Effector memory CD4-positive, alpha-beta T cell (primary cell): ENCODE measurements around the gene SLC3A2.
"Not testable (repeated sequence)": the region's sequence is repeated elsewhere in the genome, so short reads cannot be mapped to it uniquely, and the experiment has no call there.

Experiments used
- DNase-seq, 3 donors: peaks; one replicate each; pipeline ENCODE4 v3.0.0-alpha.2; 2020
- H3K27ac ChIP-seq: 2 replicates; pipeline ENCODE4 v1.7.0; 2013; ENCODE audit warnings: mild to moderate bottlenecking, low read length, moderate library complexity; ENCODE audit not compliant: insufficient read depth, poor library complexity, severe bottlenecking
- H3K27me3 ChIP-seq: replicated peaks from 2 replicates; pipeline ENCODE4 v1.7.0; 2013; ENCODE audit warnings: mild to moderate bottlenecking, low read length; ENCODE audit not compliant: insufficient read depth, control insufficient read depth, poor library complexity, severe bottlenecking
- H3K36me3 ChIP-seq: 2 replicates; pipeline ENCODE4 v1.7.0; 2013; ENCODE audit warnings: mild to moderate bottlenecking, low read length, moderate library complexity; ENCODE audit not compliant: control insufficient read depth, insufficient read depth
- H3K4me1 ChIP-seq: 2 replicates; pipeline ENCODE4 v1.7.0; 2013; ENCODE audit warnings: low read length, mild to moderate bottlenecking; ENCODE audit not compliant: control insufficient read depth, insufficient read depth, poor library complexity, severe bottlenecking
- H3K4me3 ChIP-seq: 2 replicates; pipeline ENCODE4 v1.7.0; 2013; ENCODE audit warnings: low read length, low read depth, mild to moderate bottlenecking; ENCODE audit not compliant: insufficient read depth, poor library complexity, severe bottlenecking
- H3K9me3 ChIP-seq: 2 replicates; pipeline ENCODE4 v1.7.0; 2013; ENCODE audit warnings: mild to moderate bottlenecking, low read length, moderate library complexity; ENCODE audit not compliant: control insufficient read depth

Gene SLC3A2

DNA sequence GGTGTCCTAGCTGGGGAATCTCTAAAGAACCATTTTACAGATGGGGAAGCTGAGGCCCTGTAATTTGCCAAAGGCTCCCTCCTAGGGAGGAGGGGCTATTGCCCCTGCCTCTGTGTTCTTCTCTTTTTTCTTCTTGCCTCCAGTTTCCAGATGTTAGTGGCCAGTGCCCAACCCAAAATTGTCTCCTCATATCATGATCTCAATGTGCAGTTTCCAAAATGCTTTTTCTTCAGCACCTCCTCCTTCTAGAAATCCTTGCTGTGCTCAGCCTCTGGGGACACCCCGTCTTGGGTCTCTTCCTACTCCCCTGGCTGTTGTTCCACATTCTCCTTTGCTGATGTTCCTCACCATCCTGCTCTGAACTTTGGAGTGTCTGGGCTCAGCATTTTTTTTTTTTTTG, 50.0 kb downstream of the SLC3A2 start:
- no peak for DNase-seq
- no peaks in the 10 kb centered on the region for H3K36me3 ChIP-seq
- H3K9me3 ChIP-seq = no peaks in the 10 kb centered on the region
- peaks cover 33% of the 10 kb centered on the region for H3K27me3 ChIP-seq
- no peak overlapping the region for H3K4me3 ChIP-seq
- peaks cover 12% of the 10 kb centered on the region for H3K4me1 ChIP-seq
- H3K27ac ChIP-seq = no peak overlapping the region

DNA sequence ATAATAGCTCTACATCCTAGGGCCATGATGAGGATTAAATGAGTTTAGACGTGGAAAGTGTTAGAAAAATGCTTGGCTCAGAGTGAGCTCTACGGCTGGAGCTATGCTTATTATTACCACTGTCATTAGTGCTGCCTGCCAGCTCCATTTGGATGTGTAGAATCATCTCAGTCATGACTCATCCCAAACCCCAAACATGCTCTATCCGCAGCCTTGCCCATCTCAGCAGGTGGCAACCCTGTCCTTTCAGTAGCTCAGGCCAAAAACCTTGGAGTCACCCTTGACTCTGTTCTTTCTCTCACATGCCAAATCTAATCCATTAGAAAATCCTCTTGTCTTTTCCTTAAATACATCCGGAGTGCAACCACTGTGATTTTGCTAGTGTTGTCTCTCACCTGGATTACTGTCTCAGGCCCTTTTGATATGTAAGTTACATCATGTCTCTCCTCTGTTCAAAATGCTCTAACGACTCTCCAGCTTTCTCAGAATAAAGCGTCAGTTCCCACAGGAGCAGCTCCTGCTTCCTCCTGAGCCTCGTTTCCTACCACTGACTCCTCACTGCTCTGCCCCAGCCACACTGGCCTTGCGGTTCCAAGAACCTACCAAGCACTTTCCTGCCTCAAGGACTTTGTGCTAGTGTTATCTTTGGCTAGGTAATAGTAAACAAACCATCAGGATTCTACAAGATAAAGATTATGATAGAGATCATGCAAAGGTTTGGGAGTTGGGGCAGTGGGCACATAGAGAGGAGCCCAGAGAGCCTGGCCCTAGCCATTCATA, 51.0 kb downstream of the SLC3A2 start:
- Histone ChIP-seq H3K4me3 (no peak overlapping the region), H3K27me3 (peaks cover 22% of the 10 kb centered on the region), H3K27ac (no peak overlapping the region), H3K36me3 (no peaks in the 10 kb centered on the region), H3K4me1 (peaks cover 2% of the 10 kb centered on the region), H3K9me3 (no peaks in the 10 kb centered on the region)
- DNase-seq = no peak

DNA sequence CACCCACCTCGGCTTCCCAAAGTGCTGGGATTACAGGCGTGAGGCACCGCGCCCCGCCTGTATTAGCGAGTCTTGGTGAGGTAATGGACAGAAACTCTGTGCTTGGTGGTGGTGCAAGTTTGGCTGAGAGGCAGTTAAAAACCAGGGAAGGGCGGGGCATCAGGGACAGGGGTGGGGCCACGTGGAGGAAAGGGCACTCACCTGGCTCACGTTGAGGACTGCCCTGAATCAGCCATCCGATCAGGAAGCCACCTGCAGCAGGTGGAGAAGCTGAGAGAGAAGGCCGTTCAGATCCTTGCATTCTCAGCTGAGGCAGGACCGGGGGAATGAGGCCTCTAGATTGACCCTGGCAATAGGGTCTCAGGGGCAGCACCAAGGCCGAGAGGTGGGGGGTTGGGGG, 52.6 kb downstream of the SLC3A2 start:
- Histone ChIP-seq H3K9me3 (no peaks in the 10 kb centered on the region), H3K4me3 (no peak overlapping the region), H3K36me3 (no peaks in the 10 kb centered on the region), H3K4me1 (no peaks in the 10 kb centered on the region), H3K27me3 (peaks cover 8% of the 10 kb centered on the region), H3K27ac (no peak overlapping the region)
- no peak for DNase-seq

DNA sequence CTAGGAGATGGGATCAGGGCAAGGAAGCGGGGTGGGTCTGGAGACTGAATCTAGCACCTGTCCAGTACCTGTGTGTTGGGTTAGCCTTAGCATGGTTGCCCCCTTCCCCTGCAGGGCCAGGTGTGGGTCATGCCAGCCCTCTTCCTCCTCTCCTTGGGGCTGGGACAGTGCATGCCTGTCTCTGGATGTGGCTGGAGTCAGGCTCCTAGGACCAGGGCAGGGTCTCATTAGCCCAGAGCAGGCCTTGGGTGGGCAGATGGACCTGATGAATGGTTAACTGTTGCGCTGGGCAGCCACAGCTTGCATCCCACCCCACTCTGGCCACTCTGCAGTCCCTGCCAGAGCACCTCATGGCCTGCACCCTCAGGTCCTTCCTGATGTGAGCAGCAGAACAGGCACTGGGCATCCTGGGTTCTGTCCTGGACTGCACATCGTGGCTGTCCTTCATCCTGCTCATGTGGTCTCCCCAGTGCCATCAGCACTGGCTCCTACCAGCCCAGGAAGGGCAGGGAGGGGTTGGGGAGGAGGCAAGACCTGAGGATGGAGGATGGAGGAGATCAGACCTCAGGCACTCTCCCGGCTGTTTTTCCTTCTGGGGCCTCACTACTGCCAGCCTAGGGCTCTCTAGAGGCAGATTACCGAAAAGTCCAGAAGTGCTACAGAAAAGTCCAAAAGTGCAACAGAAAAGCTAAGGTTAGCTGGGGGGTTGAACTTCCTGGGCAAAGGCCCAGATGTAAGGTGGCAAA, 53.2 kb downstream of the SLC3A2 start:
- DNase-seq = no peak
- H3K27me3 ChIP-seq = peaks cover 4% of the 10 kb centered on the region

DNA sequence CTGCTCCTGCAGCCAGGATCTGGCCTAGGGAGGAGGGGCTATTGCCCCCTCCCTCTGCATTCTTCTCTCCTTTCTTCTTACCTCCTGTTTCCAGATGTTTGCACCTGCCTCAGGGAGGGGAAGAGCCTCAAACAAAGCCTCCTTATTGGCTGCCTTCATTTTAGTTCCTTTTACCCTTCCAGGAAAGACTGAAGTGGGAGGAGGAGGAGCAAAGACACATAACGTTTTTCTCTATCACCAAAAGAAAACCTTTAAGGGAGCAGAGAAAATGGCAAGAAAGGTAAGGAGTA, 53.7 kb downstream of the SLC3A2 start:
- no peaks in the 10 kb centered on the region for H3K27me3 ChIP-seq
- H3K9me3 ChIP-seq = no peaks in the 10 kb centered on the region
- no peaks in the 10 kb centered on the region for H3K36me3 ChIP-seq
- H3K4me3 ChIP-seq = no peak overlapping the region
- DNase-seq = no peak
- H3K27ac ChIP-seq = no peak overlapping the region
- no peaks in the 10 kb centered on the region for H3K4me1 ChIP-seq

More for the DNA sequence above, 53.2 kb downstream of the SLC3A2 start:
- no peaks in the 10 kb centered on the region for H3K4me1 ChIP-seq
- H3K36me3 ChIP-seq = no peaks in the 10 kb centered on the region
- H3K9me3 ChIP-seq = no peaks in the 10 kb centered on the region
- H3K4me3 ChIP-seq = no peak overlapping the region
- H3K27ac ChIP-seq = no peak overlapping the region

DNA sequence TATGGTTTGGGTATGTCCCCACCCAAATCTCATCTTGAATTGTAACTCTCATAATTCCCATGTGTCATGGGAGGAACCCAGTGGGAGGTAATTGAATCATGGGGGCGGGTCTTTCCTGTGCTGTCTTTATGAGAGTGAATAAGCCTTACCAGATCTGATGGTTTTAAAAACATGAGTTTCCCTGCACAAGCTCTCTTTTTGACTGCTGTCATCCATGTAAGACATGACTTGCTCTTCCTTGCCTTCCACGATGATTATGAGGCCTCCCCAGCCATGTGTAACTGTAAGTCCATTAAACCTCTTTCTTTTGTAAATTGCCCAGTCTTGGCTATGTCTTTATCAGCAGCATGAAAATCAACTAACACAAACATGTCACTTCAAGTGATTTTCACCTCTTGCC, 56.8 kb downstream of the SLC3A2 start:
- H3K36me3 ChIP-seq, H3K9me3 ChIP-seq, H3K4me1 ChIP-seq, H3K4me3 ChIP-seq, DNase-seq, H3K27me3 ChIP-seq, H3K27ac ChIP-seq: not testable (repeated sequence)
